HL-60 (cell line): Measurements from ENCODE around the gene OTX1.

Source experiments
- DNase-seq, 2 experiments: peaks; one replicate each; pipeline ENCODE4 v3.0.0-alpha.2; 2010 to 2020; ENCODE audit warnings: low read depth in 1 of 2, low spot score in 1 of 2
- H3K27ac ChIP-seq: fragments of 250-450 bp; sonication (Bioruptor Pico); replicated peaks from 2 replicates; pipeline ENCODE4 v1.5.1; 2020; ENCODE audit warnings: mild to moderate bottlenecking, moderate library complexity
- H3K27me3 ChIP-seq: fragments of 250-450 bp; sonication (Bioruptor Pico); 2 replicates; pipeline ENCODE4 v1.5.1; 2021; ENCODE audit warnings: mild to moderate bottlenecking, moderate library complexity; ENCODE audit not compliant: insufficient read depth, poor library complexity, severe bottlenecking
- H3K4me3 ChIP-seq: replicated peaks from 2 replicates; pipeline ENCODE4 v1.5.1; 2011; ENCODE audit warnings: mild to moderate bottlenecking, control low read depth, low read length; ENCODE audit not compliant: insufficient read depth
- CTCF ChIP-seq: IDR thresholded peaks from one replicate; pipeline ENCODE4 v1.5.1; 2011; ENCODE audit warnings: low read length, control low read depth, inconsistent platforms; ENCODE audit not compliant: insufficient read depth
- GABPA ChIP-seq: IDR thresholded peaks from 2 replicates; pipeline ENCODE4 v1.6.1; 2012; ENCODE audit warnings: low read depth
- POLR2AphosphoS5 ChIP-seq: IDR thresholded peaks from 2 replicates; pipeline ENCODE4 v1.6.1; 2012; ENCODE audit warnings: low read depth
- REST ChIP-seq: IDR thresholded peaks from 2 replicates; pipeline ENCODE4 v1.6.1; 2012; ENCODE audit warnings: low read depth; ENCODE audit not compliant: insufficient replicate concordance
- SPI1 ChIP-seq: IDR thresholded peaks from 2 replicates; pipeline ENCODE4 v1.6.1; 2012; ENCODE audit warnings: low read depth, mild to moderate bottlenecking, borderline replicate concordance

Gene OTX1

GRCh38 chr2:63027220-63027619 is 23.4 kb upstream of the OTX1 start:
- Histone ChIP-seq H3K27ac (no peak overlapping the region), H3K27me3 (no peaks in the 10 kb centered on the region), H3K4me3 (no peak overlapping the region)
- no peak for TF ChIP-seq SPI1
- TF ChIP-seq GABPA = no peak
- TF ChIP-seq POLR2AphosphoS5 = no peak
- TF ChIP-seq CTCF = no peak
- no peak for TF ChIP-seq REST
- DNase-seq = no peak

GRCh38 chr2:63029058-63029457 is 21.6 kb upstream of the OTX1 start:
- DNase-seq = no peak
- TF ChIP-seq REST = no peak
- TF ChIP-seq CTCF = no peak
- no peak for TF ChIP-seq POLR2AphosphoS5
- TF ChIP-seq SPI1 = no peak
- TF ChIP-seq GABPA = no peak

GRCh38 chr2:63034526-63034925 is 16.1 kb upstream of the OTX1 start:
- Histone ChIP-seq H3K4me3 (no peak overlapping the region), H3K27me3 (no peaks in the 10 kb centered on the region), H3K27ac (no peak overlapping the region)
- no peak for DNase-seq
- no peak for TF ChIP-seq CTCF
- no peak for TF ChIP-seq REST

More at GRCh38 chr2:63029058-63029457, 21.6 kb upstream of the OTX1 start:
- Histone ChIP-seq H3K27ac (no peak overlapping the region), H3K4me3 (no peak overlapping the region), H3K27me3 (no peaks in the 10 kb centered on the region)
